Mesenchymal stem cell (in vitro differentiated cells and primary cell): Measurements from ENCODE around the gene TTLL8.
A peak's percentile ranks its signal among the peaks of the same experiment; 100 is the strongest.

Experiments used
- DNase-seq: peaks from one replicate; pipeline ENCODE4 v3.0.0-alpha.2; 2013
- H2AFZ ChIP-seq: one replicate; pipeline ENCODE4 v1.6.1; 2013; ENCODE audit warnings: low read depth, mild to moderate bottlenecking, control low read depth, inconsistent platforms, low read length, moderate library complexity
- H2AK5ac ChIP-seq: 2 replicates; pipeline ENCODE4 v1.6.1; 2013; ENCODE audit warnings: low read length, moderate library complexity, mild to moderate bottlenecking, inconsistent platforms; ENCODE audit not compliant: severe bottlenecking
- H2BK120ac ChIP-seq: one replicate; pipeline ENCODE4 v1.6.1; 2013; ENCODE audit warnings: low read depth, mild to moderate bottlenecking, inconsistent platforms, low read length, moderate library complexity
- H2BK12ac ChIP-seq, 2 experiments: one replicate each; pipeline ENCODE4 v1.6.1; 2013; ENCODE audit warnings: inconsistent platforms in 2 of 2, low read length in 2 of 2, mild to moderate bottlenecking in 2 of 2, moderate library complexity in 2 of 2, control low read depth in 1 of 2
- H2BK15ac ChIP-seq: one replicate; pipeline ENCODE4 v1.6.1; 2013; ENCODE audit warnings: mild to moderate bottlenecking, low read depth, inconsistent platforms; ENCODE audit not compliant: poor library complexity, severe bottlenecking
- H2BK5ac ChIP-seq: 2 replicates; pipeline ENCODE4 v1.6.1; 2013; ENCODE audit warnings: low read depth, mild to moderate bottlenecking, low read length, control low read depth, inconsistent platforms; ENCODE audit not compliant: poor library complexity, severe bottlenecking
- H3K14ac ChIP-seq, 2 experiments: one replicate each; pipeline ENCODE4 v1.6.1; 2013; ENCODE audit warnings: inconsistent platforms in 2 of 2, low read length in 2 of 2, control low read depth in 1 of 2, mild to moderate bottlenecking in 1 of 2, moderate library complexity in 1 of 2
- H3K18ac ChIP-seq, 2 experiments: one replicate each; pipeline ENCODE4 v1.6.1; 2013; ENCODE audit warnings: inconsistent platforms in 2 of 2, low read length in 2 of 2, control low read depth in 1 of 2, low read depth in 1 of 2, mild to moderate bottlenecking in 1 of 2
- H3K23ac ChIP-seq, 2 experiments: one replicate each; pipeline ENCODE4 v1.6.1; 2013; ENCODE audit warnings: inconsistent platforms in 2 of 2, low read length in 2 of 2, mild to moderate bottlenecking in 2 of 2, moderate library complexity in 2 of 2, control low read depth in 1 of 2
- H3K27ac ChIP-seq: 2 replicates; pipeline ENCODE4 v1.5.1; 2013; ENCODE audit warnings: mild to moderate bottlenecking, moderate library complexity, low read length, control low read depth, inconsistent platforms; ENCODE audit not compliant: poor library complexity, severe bottlenecking
- H3K27me3 ChIP-seq, 2 experiments: 2 replicates each; pipeline versions ENCODE4 v1.6.1 to v1.7.0; 2013; ENCODE audit warnings: low read length in 2 of 2, mild to moderate bottlenecking in 2 of 2, moderate library complexity in 2 of 2, control low read depth in 1 of 2, inconsistent platforms in 1 of 2; ENCODE audit not compliant: control insufficient read depth in 1 of 2, insufficient read depth in 1 of 2
- H3K36me3 ChIP-seq, 2 experiments: 2 replicates each; pipeline versions ENCODE4 v1.6.1 to v1.7.0; 2013; ENCODE audit warnings: low read length in 2 of 2, control low read depth in 1 of 2, inconsistent platforms in 1 of 2, low read depth in 1 of 2, mild to moderate bottlenecking in 1 of 2; ENCODE audit not compliant: insufficient read depth in 2 of 2, control insufficient read depth in 1 of 2
- H3K4ac ChIP-seq, 2 experiments: one replicate each; pipeline ENCODE4 v1.6.1; 2013; ENCODE audit warnings: inconsistent platforms in 2 of 2, low read length in 2 of 2, mild to moderate bottlenecking in 2 of 2, moderate library complexity in 2 of 2, control low read depth in 1 of 2, low read depth in 1 of 2
- H3K4me1 ChIP-seq: 2 replicates; pipeline ENCODE4 v1.6.1; 2013; ENCODE audit warnings: low read depth, low read length, control low read depth; ENCODE audit not compliant: control insufficient read depth, insufficient read depth
- H3K4me2 ChIP-seq: 2 replicates; pipeline ENCODE4 v1.6.1; 2013; ENCODE audit warnings: low read length, mild to moderate bottlenecking, inconsistent platforms; ENCODE audit not compliant: poor library complexity, severe bottlenecking
- H3K4me3 ChIP-seq, 2 experiments: 2 replicates each; pipeline versions ENCODE4 v1.5.1 to v1.7.0; 2013; ENCODE audit warnings: low read length in 2 of 2, mild to moderate bottlenecking in 2 of 2, control low read depth in 1 of 2, low read depth in 1 of 2; ENCODE audit not compliant: insufficient read depth in 1 of 2
- H3K79me1 ChIP-seq: replicated peaks from 2 replicates; pipeline ENCODE4 v1.6.1; 2013; ENCODE audit warnings: mild to moderate bottlenecking, control low read depth, low read length, inconsistent platforms; ENCODE audit not compliant: poor library complexity, severe bottlenecking
- H3K9ac ChIP-seq: 2 replicates; pipeline ENCODE4 v1.7.0; 2013; ENCODE audit warnings: mild to moderate bottlenecking, low read length, moderate library complexity
- H3K9me3 ChIP-seq: 2 replicates; pipeline ENCODE4 v1.7.0; 2013; ENCODE audit warnings: mild to moderate bottlenecking, low read length; ENCODE audit not compliant: control insufficient read depth
- H4K8ac ChIP-seq: one replicate; pipeline ENCODE4 v1.6.1; 2013; ENCODE audit warnings: inconsistent platforms, mild to moderate bottlenecking, low read length, moderate library complexity
- H4K91ac ChIP-seq: one replicate; pipeline ENCODE4 v1.6.1; 2013; ENCODE audit warnings: mild to moderate bottlenecking, low read length, inconsistent platforms
- WGBS: methylation state at CpG from one replicate; pipeline ENCODE4 v1.1.7; 2013; ENCODE audit warnings: mixed read lengths; 5-methylcytosine and 5-hydroxymethylcytosine counted together

The TTLL8 gene

GRCh38 chr22:50009765-50010675 lies 48.1 kb downstream of the TTLL8 start:
- no peak overlapping the region for H3K4me2 ChIP-seq
- no peaks in the 10 kb centered on the region for H3K79me1 ChIP-seq
- H3K18ac ChIP-seq = no peak overlapping the region
- no peak overlapping the region for H4K91ac ChIP-seq
- no peaks in the 10 kb centered on the region for H3K36me3 ChIP-seq
- no peak overlapping the region for H3K14ac ChIP-seq
- H2BK120ac ChIP-seq = no peak overlapping the region
- no peak overlapping the region for H2BK12ac ChIP-seq
- H3K4me3 ChIP-seq = peak overlapping the region in 1 of 2 experiments; percentile 20
- WGBS = 73% methylated on average over 44 of the region's 46 CpGs
- no peak overlapping the region for H3K23ac ChIP-seq
- H4K8ac ChIP-seq = no peak overlapping the region
- H2AK5ac ChIP-seq = no peak overlapping the region
- no peaks in the 10 kb centered on the region for H3K9me3 ChIP-seq
- H2AFZ ChIP-seq = no peak overlapping the region
- no peak overlapping the region for H3K9ac ChIP-seq
- peaks cover 53 to 71% of the 10 kb centered on the region in 2 experiments for H3K27me3 ChIP-seq
- no peak overlapping the region for H2BK5ac ChIP-seq
- H3K4me1 ChIP-seq = peaks cover 7% of the 10 kb centered on the region
- H3K27ac ChIP-seq = no peak overlapping the region
- no peak overlapping the region for H3K4ac ChIP-seq
- no peak overlapping the region for H2BK15ac ChIP-seq
- DNase-seq = no peak

DNA sequence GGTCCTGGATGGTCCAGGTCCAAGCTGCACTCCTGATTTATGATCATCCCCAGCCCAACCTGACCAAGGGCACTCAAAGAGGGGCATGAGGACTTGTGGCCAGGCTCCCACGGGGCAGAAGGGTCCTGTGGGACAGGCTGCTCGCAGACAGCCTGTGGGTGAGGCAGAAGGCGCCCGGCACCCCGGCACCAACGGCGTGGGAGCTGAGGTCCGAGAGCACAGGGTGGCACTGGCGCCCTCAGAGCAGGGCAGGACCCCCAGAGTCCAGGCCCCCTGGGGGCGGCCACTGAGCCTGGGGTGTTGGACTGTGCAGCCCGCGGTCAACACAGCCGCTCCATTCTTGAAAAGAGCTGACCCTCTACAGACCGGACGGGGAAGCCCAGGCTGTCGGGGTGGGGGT lies 48.8 kb downstream of the TTLL8 start:
- Histone ChIP-seq H2BK120ac (no peak overlapping the region), H4K91ac (no peak overlapping the region), H2BK12ac (no peak overlapping the region), H3K4me1 (peaks cover 4% of the 10 kb centered on the region), H3K9me3 (no peaks in the 10 kb centered on the region), H3K14ac (no peak overlapping the region), H3K36me3 (no peaks in the 10 kb centered on the region), H3K79me1 (no peaks in the 10 kb centered on the region), H3K27ac (no peak overlapping the region), H2AK5ac (no peak overlapping the region), H4K8ac (no peak overlapping the region), H2AFZ (no peak overlapping the region), H3K9ac (no peak overlapping the region), H3K4me2 (no peak overlapping the region), H3K27me3 (peaks cover 46 to 70% of the 10 kb centered on the region in 2 experiments), H3K4ac (no peak overlapping the region), H3K18ac (no peak overlapping the region), H3K23ac (no peak overlapping the region), H2BK5ac (no peak overlapping the region), H3K4me3 (no peak overlapping the region), H2BK15ac (no peak overlapping the region)
- DNase-seq = no peak
- 88% methylated on average over 16 of the region's 16 CpGs for WGBS

GRCh38 chr22:50008151-50009040 lies 49.7 kb downstream of the TTLL8 start:
- H2BK5ac ChIP-seq = no peak overlapping the region
- peaks cover 3% of the 10 kb centered on the region for H3K4me1 ChIP-seq
- no peak overlapping the region for H3K23ac ChIP-seq
- no peak overlapping the region for H2BK12ac ChIP-seq
- no peak overlapping the region for H3K27ac ChIP-seq
- no peak overlapping the region for H2AK5ac ChIP-seq
- no peak overlapping the region for H3K4me2 ChIP-seq
- no peak overlapping the region for H2AFZ ChIP-seq
- no peak overlapping the region for H3K4me3 ChIP-seq
- peaks cover 38 to 69% of the 10 kb centered on the region in 2 experiments for H3K27me3 ChIP-seq
- H4K91ac ChIP-seq = no peak overlapping the region
- H3K14ac ChIP-seq = no peak overlapping the region
- H3K79me1 ChIP-seq = no peaks in the 10 kb centered on the region
- H3K18ac ChIP-seq = no peak overlapping the region
- H3K9me3 ChIP-seq = no peaks in the 10 kb centered on the region
- no peak for DNase-seq
- no peak overlapping the region for H4K8ac ChIP-seq
- no peak overlapping the region for H3K4ac ChIP-seq
- H2BK120ac ChIP-seq = no peak overlapping the region
- H3K9ac ChIP-seq = no peak overlapping the region
- WGBS = 66% methylated on average over 24 of the region's 24 CpGs
- H3K36me3 ChIP-seq = no peaks in the 10 kb centered on the region
- H2BK15ac ChIP-seq = no peak overlapping the region

DNA sequence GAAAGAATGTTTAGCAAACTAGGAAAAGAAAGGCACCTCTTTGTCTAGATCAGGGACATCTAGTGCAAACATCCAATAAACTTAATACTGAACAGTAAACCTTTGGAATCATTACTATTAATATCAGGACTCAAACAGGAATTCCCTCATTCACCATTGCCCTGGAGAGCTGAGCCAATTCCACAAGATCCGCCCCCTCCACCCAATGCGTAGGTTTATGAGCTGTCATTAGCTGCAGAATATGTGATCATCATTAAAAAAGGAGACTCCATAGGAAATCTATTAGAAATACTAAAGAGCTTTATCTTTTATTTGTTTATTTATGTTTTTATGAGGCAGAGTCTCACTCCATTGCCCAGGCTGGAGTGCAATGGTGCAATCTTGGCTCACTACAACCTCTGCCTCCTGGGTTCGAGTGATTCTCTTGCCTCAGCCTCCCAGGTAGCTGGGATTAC lies 51.0 kb downstream of the TTLL8 start:
- H3K36me3 ChIP-seq = no peaks in the 10 kb centered on the region
- H4K8ac ChIP-seq = no peak overlapping the region
- H3K18ac ChIP-seq = no peak overlapping the region
- no peak overlapping the region for H3K4me3 ChIP-seq
- no peak overlapping the region for H3K23ac ChIP-seq
- WGBS = 89% methylated on average over 1 of the region's 3 CpGs
- no peak overlapping the region for H4K91ac ChIP-seq
- no peak overlapping the region for H2AFZ ChIP-seq
- no peak for DNase-seq
- no peak overlapping the region for H2AK5ac ChIP-seq
- H2BK5ac ChIP-seq = no peak overlapping the region
- H3K4ac ChIP-seq = no peak overlapping the region
- no peak overlapping the region for H3K27ac ChIP-seq
- H2BK12ac ChIP-seq = no peak overlapping the region
- no peak overlapping the region for H3K14ac ChIP-seq
- H2BK120ac ChIP-seq = no peak overlapping the region
- H3K9me3 ChIP-seq = no peaks in the 10 kb centered on the region
- H3K9ac ChIP-seq = no peak overlapping the region
- peaks cover 25 to 66% of the 10 kb centered on the region in 2 experiments for H3K27me3 ChIP-seq
- H2BK15ac ChIP-seq = no peak overlapping the region
- H3K4me2 ChIP-seq = no peak overlapping the region
- H3K4me1 ChIP-seq = peaks cover 3% of the 10 kb centered on the region
- H3K79me1 ChIP-seq = no peaks in the 10 kb centered on the region
